ENCODE data around the gene CEP170B.
"Not testable (repeated sequence)": the region's sequence is repeated elsewhere in the genome, so short reads cannot be mapped to it uniquely, and the experiment has no call there.

Gene CEP170B

DNA sequence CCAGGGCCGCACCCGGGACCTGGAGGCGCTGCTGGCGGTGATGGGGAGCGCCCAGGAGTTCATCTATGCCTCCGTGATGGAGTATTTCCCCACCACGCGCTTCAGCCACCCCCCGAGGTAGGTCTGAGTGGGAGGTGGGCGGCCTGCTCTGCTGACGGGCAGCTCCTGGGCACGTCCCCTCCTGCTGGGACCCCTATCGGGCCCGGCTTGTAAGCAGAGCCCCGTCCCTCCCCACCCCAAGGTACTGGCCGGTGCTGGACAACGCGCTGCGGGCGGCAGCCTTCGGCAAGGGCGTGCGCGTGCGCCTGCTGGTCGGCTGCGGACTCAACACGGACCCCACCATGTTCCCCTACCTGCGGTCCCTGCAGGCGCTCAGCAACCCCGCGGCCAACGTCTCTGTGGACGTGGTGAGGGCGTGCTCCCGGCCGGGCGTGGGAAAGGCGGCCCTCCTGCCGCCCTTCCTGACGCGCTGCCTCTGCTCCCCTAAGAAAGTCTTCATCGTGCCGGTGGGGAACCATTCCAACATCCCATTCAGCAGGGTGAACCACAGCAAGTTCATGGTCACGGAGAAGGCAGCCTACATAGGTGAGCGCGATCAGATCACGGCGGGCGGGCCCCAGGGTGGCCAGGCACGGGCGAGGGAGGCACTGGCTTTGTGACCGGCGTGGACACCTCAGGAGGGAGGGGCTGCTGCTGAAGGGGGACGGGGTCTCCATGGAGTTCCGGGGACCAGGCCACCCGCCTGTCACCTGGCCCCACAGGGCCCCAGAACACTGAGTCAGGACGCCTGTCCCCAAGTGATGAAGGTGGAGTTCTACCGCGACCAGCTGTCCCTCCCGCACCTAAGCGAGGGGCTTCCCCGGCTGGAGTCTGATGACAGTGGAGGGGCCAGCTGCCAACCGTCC, 67.0 kb downstream of the CEP170B start:
- DNase-seq (ENCODE audit: low spot score) = peak; percentile 52

DNA sequence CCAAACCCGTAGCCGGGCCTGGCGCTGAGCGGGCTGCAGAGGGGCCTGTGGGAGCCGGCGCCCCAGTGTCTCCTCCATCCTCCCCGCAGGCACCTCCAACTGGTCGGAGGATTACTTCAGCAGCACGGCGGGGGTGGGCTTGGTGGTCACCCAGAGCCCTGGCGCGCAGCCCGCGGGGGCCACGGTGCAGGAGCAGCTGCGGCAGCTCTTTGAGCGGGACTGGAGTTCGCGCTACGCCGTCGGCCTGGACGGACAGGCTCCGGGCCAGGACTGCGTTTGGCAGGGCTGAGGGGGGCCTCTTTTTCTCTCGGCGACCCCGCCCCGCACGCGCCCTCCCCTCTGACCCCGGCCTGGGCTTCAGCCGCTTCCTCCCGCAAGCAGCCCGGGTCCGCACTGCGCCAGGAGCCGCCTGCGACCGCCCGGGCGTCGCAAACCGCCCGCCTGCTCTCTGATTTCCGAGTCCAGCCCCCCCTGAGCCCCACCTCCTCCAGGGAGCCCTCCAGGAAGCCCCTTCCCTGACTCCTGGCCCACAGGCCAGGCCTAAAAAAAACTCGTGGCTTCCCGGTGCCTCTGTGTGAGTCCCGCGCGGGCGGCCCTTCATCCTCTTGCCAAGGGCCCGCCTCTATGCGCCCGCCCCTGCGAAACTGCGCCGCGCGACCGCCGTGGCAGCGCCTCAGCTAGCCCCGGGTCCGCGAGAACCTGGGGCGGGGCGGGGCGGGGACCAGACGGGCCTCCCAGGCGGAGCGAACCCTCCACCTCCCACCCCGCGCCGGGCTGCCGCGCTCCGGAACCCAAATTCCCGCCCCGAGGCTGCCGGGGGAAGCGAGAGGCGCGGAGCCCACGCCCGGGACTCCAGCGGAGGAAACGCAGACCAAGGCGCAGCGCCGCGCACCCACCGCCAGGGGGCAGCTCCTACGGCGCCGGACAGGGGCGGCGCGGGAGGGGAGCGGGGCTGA, 67.9 kb downstream of the CEP170B start:
- DNase-seq (ENCODE audit: low spot score) = peak; percentile 92

DNA sequence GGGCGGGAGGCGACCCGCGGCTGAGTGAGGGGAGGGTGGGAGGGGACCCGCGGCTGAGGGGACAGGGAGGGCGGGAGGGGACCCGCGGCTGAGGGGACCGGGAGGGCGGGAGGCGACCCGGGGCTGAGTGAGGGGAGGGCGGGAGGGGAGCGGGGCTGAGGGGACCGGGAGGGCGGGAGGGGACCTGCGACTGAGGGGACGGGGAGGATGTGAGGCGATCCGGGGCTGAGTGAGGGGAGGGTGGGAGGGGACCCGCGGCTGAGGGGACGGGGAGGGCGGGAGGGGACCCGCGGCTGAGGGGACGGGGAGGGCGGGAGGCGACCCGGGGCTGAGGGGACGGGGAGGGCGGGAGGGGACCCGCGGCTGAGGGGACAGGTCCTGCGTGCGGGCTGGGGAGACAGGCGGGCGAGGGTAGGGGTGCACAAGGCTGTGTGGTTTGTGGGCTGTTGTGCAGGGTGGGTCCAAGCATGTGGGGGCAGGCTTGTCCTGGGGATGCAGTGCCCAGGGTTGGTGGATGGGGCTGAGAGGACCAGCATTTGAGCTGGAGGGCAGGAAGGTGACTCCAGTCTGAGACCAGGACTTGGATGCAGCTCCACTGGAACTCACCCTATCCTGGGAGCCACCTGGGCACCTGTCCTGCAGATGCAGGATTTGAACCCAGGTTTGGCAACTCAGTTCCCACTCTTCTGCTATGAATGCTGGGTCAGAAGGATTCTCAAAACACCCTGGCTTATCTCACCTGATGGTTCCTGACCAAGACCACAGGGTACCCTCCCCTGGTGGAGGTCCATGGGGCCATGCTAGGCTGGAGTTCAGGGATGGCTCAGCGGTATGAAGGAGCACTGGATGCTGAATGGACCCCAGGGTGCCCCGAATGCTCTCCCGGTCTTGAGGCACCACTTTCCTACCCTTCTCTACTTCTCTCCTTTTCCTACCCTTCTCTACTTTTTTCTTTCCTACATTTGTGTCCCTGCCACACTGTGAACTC, 69.0 kb downstream of the CEP170B start:
- DNase-seq (ENCODE audit: low spot score) = peak; percentile 65

DNA sequence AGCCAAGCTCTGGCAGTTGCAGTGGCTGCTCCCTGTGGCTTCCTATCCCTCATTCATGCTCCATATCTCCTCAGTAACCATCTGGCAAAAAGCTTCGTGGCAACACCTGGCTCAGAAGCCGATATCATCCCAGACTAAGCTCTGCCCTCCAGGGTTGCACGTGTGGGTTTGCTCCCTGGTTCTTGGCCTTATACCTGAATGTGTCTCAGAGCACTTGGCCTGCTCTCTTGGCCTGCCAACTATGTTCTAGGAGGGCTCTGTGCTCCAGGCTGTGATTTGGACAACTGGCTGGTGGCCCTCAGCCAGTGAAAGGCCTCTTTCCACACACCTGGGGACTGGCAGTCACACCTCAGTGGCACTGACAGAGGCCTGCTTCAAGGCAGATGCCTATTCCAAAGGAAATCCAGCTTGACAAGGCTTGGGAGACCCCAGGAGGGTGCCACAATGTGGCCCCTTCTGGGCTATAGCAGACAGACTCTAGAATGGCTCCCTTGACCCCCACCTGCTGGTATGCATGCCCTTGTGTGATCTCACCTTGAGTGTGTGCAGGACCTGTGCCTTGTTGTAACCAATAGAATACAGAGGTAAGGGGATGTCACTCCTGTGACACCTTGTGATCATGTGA, 70.1 kb downstream of the CEP170B start:
- peak; percentile 63 for DNase-seq (ENCODE audit: low spot score)

DNA sequence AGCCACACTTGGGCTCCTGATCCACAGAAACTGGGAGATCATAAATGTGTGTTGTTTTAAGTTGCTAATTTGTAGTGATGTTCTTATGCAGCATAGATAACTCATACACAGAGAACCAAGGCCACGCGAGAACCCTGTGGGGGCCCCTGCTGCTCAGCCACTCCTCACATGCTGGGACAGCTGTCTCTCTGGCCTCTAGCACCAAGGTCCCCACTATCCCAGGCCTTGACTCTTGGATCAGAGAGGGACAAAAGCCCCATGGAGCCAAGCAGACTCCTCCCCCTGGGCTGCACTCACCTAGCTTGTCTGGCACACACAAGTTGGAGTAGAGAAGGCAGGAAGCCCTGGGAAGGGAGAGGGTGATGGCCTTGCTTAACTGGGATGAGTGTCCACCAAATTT, 70.9 kb downstream of the CEP170B start:
- DNase-seq (ENCODE audit: low spot score) = peak; percentile 36

DNA sequence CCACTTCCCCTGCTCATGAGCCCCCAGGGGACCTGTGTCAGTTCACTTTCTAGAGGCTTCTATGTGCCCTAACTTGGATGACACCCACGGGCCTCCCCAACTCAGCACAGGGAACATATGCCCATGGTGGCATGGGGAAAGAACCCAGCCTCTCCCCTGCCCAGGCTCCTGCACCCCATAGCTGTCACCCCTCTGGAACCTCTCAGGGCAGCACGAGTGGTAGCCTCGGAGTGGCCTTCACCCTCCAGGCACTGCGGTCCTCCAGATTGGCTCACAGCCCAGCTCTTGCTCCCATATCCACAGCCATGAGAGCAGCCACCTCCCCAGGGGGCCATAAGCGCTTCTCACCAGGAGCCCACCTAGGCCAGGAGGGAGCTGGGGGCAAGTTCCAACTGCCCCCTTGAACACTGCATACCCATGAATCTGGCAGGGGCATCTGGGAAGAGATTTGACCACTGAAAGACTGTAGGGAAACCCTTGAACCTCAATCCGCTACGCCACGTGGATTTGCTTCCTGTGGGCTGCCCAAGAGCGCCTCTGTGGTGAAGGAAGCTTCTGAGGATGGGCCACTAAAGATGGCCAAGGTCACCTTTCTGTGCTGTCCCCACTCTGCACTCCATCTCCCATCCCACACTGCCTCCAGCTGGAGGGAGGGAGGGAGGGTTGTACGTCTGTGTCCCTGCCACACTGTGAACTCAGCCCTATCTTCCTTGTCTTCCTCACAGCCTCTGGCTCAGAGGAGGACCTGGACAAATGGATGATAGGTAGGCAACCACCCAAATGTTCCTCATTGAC, 71.5 kb downstream of the CEP170B start:
- peak; percentile 46 for DNase-seq (ENCODE audit: low spot score)

DNA sequence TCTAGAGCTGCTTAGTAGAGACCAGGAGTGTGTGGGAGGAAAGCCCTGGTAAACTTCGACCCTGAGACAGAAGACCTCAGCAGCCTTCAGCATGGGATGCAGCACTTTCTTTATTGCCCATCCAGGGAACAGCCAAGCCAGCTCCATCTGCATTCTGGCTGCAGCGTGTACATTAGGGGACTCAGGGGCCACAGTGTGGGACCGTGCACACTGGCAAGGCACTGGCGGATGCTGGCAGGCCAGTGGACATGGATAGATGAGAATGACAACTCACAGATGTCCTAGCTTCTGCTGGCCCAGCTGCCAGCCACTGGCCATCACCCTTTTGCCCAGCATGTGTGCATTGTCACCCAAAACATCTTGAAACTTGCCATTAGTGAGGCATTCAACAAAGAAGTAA, 72.1 kb downstream of the CEP170B start:
- no peak for DNase-seq (ENCODE audit: low spot score)

DNA sequence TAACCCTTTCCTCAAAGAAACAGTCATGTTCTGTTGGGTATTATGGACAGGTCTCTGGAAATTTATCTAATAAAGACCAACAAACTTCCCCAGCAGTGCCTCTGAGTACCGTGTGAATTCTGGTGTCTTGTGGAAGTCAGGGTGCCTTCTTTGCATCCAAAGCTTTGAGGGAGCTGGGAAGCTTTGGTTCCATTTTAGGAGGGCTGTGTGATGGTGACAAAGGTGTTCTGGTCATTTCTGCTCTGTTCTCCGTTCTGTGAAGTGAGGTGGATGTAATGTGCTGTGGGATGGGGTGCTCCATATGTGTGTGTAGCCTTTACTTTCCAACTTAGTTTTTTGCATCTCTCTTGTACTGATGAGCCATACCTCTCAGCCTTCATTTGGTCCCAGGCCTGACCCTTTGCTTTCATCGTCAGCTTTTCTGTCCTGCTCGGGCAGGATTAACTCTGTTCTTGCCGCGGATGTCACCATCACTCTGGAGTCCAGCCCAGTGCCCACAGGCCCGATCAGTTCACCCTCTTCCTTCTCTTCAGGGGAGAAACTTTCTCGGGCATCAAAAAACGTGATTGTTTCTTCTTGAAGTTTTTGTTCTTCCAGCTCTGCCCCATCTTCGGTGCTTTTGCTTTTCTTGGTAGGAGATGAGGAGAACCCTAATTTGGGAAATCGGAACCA, 72.8 kb downstream of the CEP170B start:
- DNase-seq (ENCODE audit: low spot score) = no peak

DNA sequence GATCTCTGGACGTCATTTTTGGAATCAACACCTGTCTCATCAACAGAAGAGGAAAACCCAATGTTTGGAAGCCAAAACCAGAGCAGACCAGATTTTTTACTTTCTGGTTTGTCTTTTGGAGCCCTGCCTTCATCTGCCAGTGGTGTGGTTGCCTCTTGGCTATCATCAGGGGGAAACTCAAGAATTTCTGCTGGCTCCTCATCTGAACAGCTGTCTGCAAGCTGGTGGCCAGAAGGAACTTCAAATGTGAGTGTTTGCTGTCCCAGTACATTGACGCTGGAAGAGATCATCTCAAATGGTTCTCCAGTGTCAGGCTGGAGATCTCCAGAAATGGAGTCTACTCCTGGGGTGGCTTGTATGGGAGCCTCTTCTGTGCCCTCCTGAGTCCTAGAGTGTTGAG, 73.4 kb downstream of the CEP170B start:
- DNase-seq (ENCODE audit: low spot score) = no peak

DNA sequence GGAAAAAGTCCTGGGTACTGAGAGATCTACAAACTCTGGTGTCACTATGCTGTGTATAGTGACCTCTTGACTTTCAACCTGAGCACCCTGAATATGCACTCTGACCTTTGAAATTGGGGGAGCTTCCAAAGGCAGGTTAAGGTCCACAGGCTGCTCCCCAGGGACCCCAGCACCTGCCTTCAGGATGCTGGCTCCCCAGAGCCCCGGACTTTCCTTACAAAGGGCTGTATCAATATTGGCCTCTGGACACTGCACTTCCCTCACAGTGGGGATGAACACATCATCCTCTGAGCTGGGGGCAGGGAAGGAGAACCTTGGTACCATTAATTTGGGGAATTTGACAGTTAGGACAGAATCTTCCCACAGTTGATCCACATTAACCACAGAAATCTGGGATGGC, 73.9 kb downstream of the CEP170B start:
- peak; percentile 49 for DNase-seq (ENCODE audit: low spot score)

DNA sequence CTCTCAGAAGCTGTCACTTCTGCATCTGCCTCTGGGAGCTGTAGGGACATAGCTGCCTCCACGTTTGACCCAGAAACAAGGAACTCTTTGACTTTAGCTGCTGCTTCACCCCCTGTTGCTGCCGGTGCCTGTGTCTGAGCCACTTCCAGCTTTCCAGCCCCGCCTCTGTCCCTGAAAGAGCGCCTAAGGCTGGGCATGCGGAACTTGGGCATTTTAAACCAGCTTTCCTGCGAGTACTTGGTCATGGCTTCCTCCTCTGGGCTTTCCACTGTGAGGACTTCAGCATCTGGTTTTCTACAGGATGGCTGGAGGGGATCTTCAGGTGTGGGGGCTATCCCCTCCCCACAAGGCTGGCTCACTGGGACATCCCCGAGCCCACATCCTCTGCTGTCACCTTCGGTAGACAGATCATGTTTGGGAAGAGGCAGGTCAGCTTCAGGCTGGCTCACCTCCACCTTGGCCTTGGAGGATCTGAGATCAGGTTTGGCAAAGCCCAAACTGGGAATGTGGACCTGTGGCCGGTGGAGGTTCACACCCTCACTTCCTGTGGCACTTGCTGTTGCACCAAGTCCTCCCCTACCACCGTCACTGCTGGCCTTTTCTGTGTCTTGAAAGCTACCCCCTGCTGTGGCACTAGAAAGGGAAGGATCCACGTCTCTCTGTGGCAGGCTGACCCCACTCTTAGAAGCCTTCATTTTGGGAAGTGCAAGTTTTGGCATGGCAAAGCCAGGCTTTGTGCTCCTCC, 74.8 kb downstream of the CEP170B start:
- peak; percentile 38 for DNase-seq (ENCODE audit: low spot score)

DNA sequence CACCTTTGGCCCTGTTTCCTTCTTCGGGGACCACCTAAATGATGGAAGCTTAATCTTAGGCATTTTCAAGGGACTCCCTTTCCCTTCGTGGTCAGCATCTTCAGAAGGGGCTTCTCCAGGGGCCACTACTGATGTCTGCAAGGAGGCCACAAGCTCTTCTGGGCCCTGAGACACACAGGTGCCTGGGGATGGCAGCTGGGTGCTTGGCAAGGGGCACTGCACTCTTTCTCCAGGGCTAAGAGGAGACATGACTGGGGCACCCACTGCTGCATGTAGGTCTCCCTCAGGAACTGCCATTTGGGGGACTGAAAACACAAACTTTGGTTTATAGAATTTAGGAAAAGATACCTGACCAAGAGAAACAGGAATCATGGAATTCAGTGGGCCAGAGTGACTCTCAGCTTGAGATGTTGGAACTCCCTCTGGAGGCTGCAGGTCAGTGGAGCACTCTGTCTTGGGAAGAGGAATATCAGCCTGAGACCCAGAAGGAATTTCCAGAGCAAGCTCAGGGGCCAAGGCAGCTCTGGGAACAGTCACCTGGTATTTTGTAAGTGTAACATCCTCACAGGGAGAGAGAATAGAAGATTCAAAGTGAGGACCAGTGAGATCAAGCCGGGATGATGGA, 75.6 kb downstream of the CEP170B start:
- DNase-seq (ENCODE audit: low spot score) = peak; percentile 47

DNA sequence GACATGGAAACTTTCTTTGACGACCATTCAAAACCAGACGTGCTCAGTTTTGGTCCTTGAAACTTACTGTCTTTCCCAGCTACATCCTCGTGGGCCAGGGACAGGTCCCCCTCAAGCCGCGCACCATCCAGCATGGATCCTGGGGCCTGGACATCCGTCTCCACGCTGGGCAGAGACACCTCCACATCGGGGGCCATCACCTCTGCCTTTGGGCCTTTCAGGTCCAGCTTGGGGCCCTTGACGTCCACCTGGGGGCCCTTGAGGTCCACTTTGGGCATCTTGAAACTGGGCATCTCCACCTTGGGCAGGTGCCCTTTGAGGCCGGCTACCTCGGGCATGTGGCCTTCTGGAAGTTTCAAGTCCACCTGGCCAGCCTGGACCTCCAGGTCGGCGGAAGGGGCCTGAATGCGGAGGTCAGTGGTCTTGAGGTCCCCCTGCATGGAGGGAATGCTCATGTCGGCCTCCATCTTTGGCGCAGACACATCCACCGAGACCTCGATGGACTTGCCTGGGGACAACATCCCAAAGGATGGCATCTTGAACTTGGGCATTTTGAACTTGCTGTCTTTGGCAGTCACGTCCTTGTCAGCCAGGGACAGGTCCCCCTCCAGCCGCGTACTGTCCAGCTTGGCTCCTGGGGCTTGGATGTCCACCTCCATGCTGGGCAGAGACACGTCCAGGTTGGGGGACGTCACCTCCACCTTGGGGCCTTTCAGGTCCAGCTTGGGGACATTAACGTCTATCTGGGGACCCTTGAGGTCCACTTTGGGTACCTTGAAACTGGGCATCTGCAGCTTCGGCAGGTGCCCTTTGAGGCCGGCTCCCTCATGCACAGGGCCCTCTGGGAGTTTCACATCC, 76.7 kb downstream of the CEP170B start:
- peak; percentile 47 for DNase-seq (ENCODE audit: low spot score)

DNA sequence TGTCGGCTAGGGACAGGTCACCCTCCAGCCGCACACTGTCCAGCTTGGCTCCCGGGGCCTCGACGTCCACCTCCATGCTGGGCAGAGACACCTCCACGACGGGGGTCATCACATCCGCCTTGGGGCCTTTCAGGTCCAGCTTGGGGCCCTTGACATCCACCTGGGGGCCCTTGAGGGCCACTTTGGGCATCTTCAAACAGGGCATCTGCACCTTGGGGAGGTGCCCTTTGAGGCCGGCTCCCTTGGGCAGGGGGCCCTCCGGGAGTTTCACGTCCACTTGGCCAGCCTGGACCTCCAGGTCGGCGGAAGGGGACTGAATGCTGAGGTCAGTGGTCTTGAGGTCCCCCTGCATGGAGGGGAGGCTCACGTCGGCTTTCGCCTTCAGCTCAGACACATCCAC, 77.5 kb downstream of the CEP170B start:
- DNase-seq (ENCODE audit: low spot score) = peak; percentile 50

DNA sequence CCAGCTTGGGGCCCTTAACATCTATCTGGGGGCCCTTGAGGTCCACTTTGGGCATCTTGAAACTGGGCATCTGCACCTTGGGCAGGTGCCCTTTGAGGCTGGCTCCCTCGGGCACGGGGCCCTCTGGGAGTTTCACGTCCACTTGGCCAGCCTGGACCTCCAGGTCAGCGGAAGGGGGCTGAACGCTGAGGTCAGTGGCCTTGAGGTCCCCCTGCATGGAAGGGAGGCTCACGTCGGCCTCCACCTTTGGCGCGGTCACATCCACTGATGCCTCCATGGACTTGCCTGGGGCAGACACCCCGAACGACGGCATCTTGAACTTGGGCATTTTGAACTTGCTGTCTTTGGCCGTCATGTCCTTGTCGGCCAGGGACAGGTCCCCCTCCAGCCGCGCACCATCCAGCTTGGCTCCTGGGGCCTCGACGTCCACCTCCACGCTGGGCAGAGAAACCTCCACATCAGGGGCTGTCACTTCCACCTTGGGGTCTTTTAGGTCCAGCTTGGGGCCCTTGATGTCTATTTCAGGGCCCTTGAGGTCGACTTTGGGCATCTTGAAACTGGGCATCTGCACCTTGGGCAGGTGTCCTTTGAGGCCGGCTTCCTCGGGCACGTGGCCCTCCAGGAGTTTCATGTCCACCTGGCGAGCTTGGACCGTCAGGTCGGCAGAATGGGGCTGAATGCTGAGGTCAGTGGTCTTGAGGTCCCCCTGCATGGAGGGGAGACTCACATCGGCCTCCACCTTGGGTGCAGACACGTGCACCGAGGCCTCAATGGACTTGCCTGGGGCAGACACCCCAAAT, 78.3 kb downstream of the CEP170B start:
- DNase-seq (ENCODE audit: low spot score) = peak; percentile 61

DNA sequence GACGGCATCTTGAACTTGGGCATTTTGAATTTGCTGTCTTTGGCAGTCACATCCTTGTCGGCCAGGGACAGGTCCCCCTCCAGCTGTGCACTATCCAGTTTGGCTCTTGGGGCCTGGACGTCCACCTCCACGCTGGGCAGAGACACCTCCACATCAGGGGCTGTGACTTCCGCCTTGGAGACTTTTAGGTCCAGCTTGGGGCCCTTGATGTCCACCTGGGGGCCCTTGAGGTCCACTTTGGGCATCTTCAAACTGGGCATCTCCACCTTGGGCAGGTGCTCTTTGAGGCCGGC, 78.9 kb downstream of the CEP170B start:
- not testable (repeated sequence) for DNase-seq (ENCODE audit: low spot score)
